Fibroblast of pulmonary artery (primary cell): ENCODE measurements around the gene GSTP1.
"Not testable (repeated sequence)": the region's sequence is repeated elsewhere in the genome, so short reads cannot be mapped to it uniquely, and the experiment has no call there.

ENCODE experiments used
- DNase-seq: peaks from one replicate; pipeline ENCODE4 v3.0.0-alpha.2; 2010; ENCODE audit warnings: low read depth
- H3K4me3 ChIP-seq: replicated peaks from 2 replicates; pipeline ENCODE4 v1.5.1; 2011; ENCODE audit warnings: low read depth, mild to moderate bottlenecking, control low read depth, low read length, moderate library complexity
- TF ChIP-seq, protein P1 (sequence below): IDR thresholded peaks from 2 replicates; pipeline ENCODE4 v1.5.1; 2011; ENCODE audit warnings: mild to moderate bottlenecking, control low read depth, low read length, inconsistent platforms; ENCODE audit errors: missing control alignments

Gene GSTP1

DNA sequence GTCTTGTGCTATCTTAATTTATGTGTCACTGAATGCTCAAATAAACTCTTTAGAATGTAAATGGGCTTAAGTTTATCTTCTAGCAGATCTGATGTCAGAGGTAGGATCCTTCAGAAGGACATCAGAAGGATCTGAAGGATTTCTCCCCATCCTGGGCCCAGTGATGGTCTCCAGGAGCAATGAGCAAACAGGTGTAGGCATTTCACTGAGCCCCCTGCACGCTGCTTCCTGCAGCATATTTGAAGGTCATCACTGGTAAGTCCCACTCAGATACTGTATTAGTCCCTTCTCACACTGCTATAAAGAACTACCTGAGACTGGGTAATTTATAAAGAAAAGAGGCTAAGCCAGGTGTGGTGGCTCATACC lies 4.5 kb downstream of the GSTP1 start:
- no peak for DNase-seq
- H3K4me3 ChIP-seq: no peak overlapping the region
- TF ChIP-seq, protein P1, sequence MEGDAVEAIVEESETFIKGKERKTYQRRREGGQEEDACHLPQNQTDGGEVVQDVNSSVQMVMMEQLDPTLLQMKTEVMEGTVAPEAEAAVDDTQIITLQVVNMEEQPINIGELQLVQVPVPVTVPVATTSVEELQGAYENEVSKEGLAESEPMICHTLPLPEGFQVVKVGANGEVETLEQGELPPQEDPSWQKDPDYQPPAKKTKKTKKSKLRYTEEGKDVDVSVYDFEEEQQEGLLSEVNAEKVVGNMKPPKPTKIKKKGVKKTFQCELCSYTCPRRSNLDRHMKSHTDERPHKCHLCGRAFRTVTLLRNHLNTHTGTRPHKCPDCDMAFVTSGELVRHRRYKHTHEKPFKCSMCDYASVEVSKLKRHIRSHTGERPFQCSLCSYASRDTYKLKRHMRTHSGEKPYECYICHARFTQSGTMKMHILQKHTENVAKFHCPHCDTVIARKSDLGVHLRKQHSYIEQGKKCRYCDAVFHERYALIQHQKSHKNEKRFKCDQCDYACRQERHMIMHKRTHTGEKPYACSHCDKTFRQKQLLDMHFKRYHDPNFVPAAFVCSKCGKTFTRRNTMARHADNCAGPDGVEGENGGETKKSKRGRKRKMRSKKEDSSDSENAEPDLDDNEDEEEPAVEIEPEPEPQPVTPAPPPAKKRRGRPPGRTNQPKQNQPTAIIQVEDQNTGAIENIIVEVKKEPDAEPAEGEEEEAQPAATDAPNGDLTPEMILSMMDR: no peak

DNA sequence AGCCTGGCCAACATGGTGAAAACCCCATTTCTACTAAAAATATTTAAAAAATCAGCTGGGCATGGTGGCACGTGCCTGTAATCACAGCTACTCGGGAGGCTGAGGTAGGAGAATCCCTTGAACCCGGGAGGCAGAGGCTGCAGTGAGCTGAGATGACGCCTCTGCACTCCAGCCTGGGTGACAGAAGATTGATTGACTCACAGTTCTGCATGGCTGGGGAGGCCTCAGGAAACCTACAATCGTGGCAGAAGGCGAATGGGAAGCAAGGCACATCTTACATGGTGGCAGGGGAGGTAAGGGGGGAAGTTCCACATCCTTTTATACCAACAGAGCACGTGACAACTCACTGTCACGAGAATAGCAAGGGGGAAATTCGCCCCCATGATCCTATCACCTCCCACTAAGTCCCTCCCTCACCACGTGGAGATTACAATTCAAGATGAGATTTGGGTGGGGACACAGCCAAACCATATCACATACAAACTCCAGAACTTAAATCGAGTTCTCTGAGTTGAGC lies 5.3 kb downstream of the GSTP1 start:
- not testable (repeated sequence) for DNase-seq, H3K4me3 ChIP-seq

GRCh38 chr11:67592880-67593564 lies 9.4 kb downstream of the GSTP1 start:
- TF ChIP-seq, protein P1: no peak
- no peak overlapping the region for H3K4me3 ChIP-seq
- no peak for DNase-seq

DNA sequence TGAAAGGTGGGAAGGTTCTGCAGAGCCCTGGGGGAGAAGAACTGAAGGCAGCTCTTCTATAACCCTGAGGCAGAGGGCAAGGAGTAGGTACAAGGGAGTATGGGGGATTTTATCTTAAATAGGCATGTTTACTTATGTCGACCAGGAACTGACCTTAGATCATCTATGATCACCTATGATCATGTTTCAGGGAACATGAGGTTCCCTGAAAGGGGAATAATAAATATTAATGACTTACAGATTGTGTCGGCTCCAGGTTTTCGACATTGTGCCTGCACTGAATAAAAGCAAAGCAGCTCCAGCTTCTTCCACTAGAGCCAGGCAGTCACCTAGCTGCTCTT lies 9.9 kb downstream of the GSTP1 start:
- no peak overlapping the region for H3K4me3 ChIP-seq
- DNase-seq: no peak
- TF ChIP-seq, protein P1: no peak

DNA sequence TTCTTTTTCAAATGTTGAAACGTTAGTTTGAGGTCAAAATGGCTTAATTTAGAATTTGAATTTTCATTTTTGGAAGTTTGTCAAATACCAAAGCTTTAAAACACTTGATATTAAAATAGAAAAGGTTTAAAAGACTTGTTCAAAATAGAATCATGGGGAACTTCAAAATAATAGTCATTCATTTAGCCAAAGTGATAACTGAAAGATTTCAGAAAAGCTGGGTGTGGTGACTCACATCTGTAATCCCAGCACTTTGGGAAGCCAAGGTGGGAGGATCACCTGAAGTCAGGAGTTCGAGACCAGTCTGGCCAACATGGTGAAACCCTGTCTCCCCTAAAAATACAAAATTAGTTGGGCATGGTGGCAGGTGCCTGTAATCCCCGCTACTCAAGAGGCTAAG lies 10.9 kb downstream of the GSTP1 start:
- H3K4me3 ChIP-seq: no peak overlapping the region
- TF ChIP-seq, protein P1: no peak
- no peak for DNase-seq

DNA sequence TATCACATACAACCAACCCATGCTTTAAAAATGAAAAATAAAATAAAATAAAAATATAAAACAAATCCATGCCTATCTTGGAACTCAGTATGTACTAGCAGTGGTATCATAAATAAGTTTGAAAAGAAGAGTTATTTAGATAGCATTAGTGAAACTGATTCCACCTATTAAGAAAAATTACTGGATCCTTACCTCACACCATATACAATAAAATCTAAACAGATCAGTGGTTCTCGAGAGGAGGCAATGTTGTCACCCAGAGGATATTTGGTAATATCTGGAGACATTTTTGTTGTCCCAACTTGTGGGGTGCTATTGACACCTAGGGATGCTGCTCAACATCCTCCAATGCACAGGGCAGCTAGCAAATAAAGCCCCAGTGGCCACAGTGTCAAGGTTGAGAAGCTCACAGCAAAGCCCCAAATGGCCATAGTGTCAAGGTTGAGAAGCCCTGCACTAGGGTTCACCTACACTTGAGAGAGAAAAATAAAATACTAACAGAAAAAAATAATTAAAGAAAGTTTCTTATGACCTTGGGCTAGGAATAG lies 13.2 kb downstream of the GSTP1 start:
- TF ChIP-seq, protein P1: no peak
- H3K4me3 ChIP-seq: no peak overlapping the region
- DNase-seq: no peak

GRCh38 chr11:67597458-67597857 lies 13.8 kb downstream of the GSTP1 start:
- DNase-seq, H3K4me3 ChIP-seq: not testable (repeated sequence)

- not testable (repeated sequence) for DNase-seq, H3K4me3 ChIP-seq
Measured at GRCh38 chr11:67597963-67598362, 14.4 kb downstream of the GSTP1 start.
